GM23248 (cell line): ENCODE measurements around the gene TMEM126B.
"Not testable (repeated sequence)": the region's sequence is repeated elsewhere in the genome, so short reads cannot be mapped to it uniquely, and the experiment has no call there.

ENCODE experiments used
- EZH2 ChIP-seq: fragments of 200-600 bp; sonication (generic); IDR thresholded peaks from 2 replicates; pipeline ENCODE4 v1.6.1; 2018; ENCODE audit warnings: antibody characterized with exemption, mild to moderate bottlenecking; ENCODE audit not compliant: insufficient read depth, poor library complexity, severe bottlenecking
- EZH2phosphoT487 ChIP-seq: fragments of 200-600 bp; sonication (generic); IDR thresholded peaks from 2 replicates; pipeline ENCODE4 v1.6.1; 2018; ENCODE audit warnings: antibody characterized with exemption, moderate library complexity, mild to moderate bottlenecking, low read depth; ENCODE audit not compliant: insufficient read depth

DNA sequence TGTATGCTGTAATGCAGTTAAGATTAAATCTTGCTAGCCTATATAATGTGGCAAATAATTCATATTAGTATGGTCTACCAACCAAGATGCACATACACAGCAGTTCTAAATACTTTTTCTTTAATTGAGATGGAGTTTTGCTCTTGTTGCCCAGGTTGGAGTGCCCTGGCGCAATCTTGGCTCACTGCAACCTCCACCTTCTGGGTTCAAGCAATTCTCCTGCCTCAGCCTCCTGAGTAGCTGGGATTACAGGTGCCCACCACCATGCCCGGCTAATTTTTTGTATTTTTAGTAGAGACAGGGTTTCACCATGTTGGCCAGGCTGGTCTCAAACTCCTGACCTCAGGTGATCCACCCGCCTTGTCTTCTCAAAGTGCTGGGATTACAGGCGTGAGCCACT is 25.9 kb downstream of the TMEM126B start:
- TF ChIP-seq EZH2phosphoT487, EZH2: not testable (repeated sequence)
